ENCODE data around the gene ENOX1.

The ENOX1 gene

DNA sequence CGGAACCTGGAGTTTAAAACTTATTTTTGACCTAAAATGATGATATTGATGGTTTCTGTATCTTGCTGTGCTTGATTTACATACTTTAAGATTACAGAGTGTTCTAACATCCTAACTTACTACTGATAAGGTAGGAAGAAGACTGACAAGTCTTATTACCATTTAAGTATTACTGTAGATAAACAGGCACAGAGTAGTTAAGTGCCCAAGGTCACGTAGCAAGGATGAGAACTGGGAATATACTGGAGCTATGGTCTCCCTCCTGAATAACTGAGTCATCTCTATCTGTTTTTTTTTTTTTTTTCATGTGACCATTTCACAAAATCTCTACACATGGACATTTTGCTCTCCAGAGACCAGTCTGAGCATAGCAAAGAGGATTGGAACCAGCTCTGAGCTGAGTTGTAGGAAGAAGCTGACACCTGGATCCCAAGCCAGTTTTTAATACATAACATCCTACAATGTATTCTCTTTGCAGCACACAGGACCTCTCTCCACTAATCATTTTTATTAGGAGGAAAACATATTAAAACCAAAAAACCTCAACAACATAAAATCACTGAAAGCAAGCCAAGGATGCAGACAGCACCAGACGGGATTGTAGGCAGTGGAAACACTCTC lies 589.9 kb downstream of the ENOX1 start:
- no peak overlapping the region for H3K4me3 ChIP-seq (ENCODE audit: control insufficient read depth, low read depth, low read length)
- TF ChIP-seq CTCF (IDR thresholded peaks at IDR 0.05; ENCODE audit: control insufficient read depth, insufficient read depth, low read depth, low read length, missing control alignments) = no peak
- no peak for DNase-seq (ENCODE audit: low read depth)

GRCh38 chr13:43196086-43196621 lies 590.6 kb downstream of the ENOX1 start:
- no peak overlapping the region for H3K4me3 ChIP-seq (ENCODE audit: control insufficient read depth, low read depth, low read length)
- DNase-seq (ENCODE audit: low read depth) = no peak
- no peak for TF ChIP-seq CTCF (IDR thresholded peaks at IDR 0.05; ENCODE audit: control insufficient read depth, insufficient read depth, low read depth, low read length, missing control alignments)

GRCh38 chr13:43195551-43195950 lies 591.2 kb downstream of the ENOX1 start:
- TF ChIP-seq CTCF (IDR thresholded peaks at IDR 0.05; ENCODE audit: control insufficient read depth, insufficient read depth, low read depth, low read length, missing control alignments) = no peak
- no peak for DNase-seq (ENCODE audit: low read depth)
- no peak overlapping the region for H3K4me3 ChIP-seq (ENCODE audit: control insufficient read depth, low read depth, low read length)

DNA sequence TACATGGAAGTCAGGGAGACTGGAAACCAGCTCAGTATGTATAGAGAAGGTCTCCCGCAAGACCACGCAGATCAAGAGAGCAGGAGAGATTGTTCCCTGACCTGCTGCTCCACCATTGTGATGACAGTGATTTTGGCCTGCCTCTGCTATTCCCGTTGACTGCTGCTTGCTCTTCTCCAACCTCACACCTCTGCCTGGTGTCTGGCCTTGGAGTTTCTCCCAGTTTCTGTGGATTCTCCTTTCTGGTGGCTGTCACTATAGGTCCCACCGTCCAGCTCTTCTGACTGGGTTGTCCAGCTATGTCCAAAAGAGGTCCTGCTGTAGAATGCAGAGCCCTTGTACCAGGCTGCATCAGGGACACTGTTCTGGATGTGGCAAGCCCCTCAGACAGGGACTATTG lies 591.7 kb downstream of the ENOX1 start:
- no peak for TF ChIP-seq CTCF (IDR thresholded peaks at IDR 0.05; ENCODE audit: control insufficient read depth, insufficient read depth, low read depth, low read length, missing control alignments)
- H3K4me3 ChIP-seq (ENCODE audit: control insufficient read depth, low read depth, low read length) = no peak overlapping the region
- DNase-seq (ENCODE audit: low read depth) = no peak

- H3K4me3 ChIP-seq (ENCODE audit: control insufficient read depth, low read depth, low read length) = no peak overlapping the region
- no peak for DNase-seq (ENCODE audit: low read depth)
- TF ChIP-seq CTCF (IDR thresholded peaks at IDR 0.05; ENCODE audit: control insufficient read depth, insufficient read depth, low read depth, low read length, missing control alignments) = no peak
These were observed 592.9 kb downstream of the ENOX1 start for GRCh38 chr13:43193789-43194420.

GRCh38 chr13:43191546-43191945 lies 595.2 kb downstream of the ENOX1 start:
- no peak for DNase-seq (ENCODE audit: low read depth)
- no peak for TF ChIP-seq CTCF (IDR thresholded peaks at IDR 0.05; ENCODE audit: control insufficient read depth, insufficient read depth, low read depth, low read length, missing control alignments)
- no peak overlapping the region for H3K4me3 ChIP-seq (ENCODE audit: control insufficient read depth, low read depth, low read length)

All from AG09309 (cell line).